Smooth muscle cell (in vitro differentiated cells): ENCODE measurements around the gene MNT. TPM values are rescaled to one million over a fixed set of nuclear protein-coding genes. Genes with fewer than 3 reads are reported as not detected.

Experiments used
- DNase-seq: peaks from one replicate; lab custom pipeline; 2025; ENCODE audit not compliant: unreplicated experiment; lab: John Stamatoyannopoulos, UW
- H2AFZ ChIP-seq: fragments of 200-600 bp; sonication (generic); 2 replicates; pipeline ENCODE4 v1.6.0; 2016; ENCODE audit warnings: antibody characterized with exemption, low read depth, mild to moderate bottlenecking
- H3F3A ChIP-seq: fragments of 200-600 bp; sonication (generic); 2 replicates; pipeline ENCODE4 v1.6.0; 2017; ENCODE audit warnings: antibody characterized with exemption, low read depth
- H3K27ac ChIP-seq: fragments of 200-600 bp; sonication (generic); 2 replicates; pipeline ENCODE4 v1.5.1; 2016; ENCODE audit warnings: low read depth, mild to moderate bottlenecking
- H3K27me3 ChIP-seq: fragments of 200-600 bp; sonication (generic); 2 replicates; pipeline ENCODE4 v1.6.1; 2016; ENCODE audit warnings: low read depth, mild to moderate bottlenecking
- H3K36me3 ChIP-seq: fragments of 200-600 bp; sonication (generic); 2 replicates; pipeline ENCODE4 v1.5.1; 2016; ENCODE audit warnings: low read depth
- H3K4me1 ChIP-seq: fragments of 200-600 bp; sonication (generic); 2 replicates; pipeline ENCODE4 v1.5.1; 2016; ENCODE audit warnings: low read depth
- H3K4me2 ChIP-seq: fragments of 200-600 bp; sonication (generic); 2 replicates; pipeline ENCODE4 v1.6.0; 2016; ENCODE audit warnings: mild to moderate bottlenecking
- H3K4me3 ChIP-seq: fragments of 200-600 bp; sonication (generic); 2 replicates; pipeline ENCODE4 v1.5.1; 2016; ENCODE audit warnings: mild to moderate bottlenecking
- H3K79me2 ChIP-seq: fragments of 200-600 bp; sonication (generic); 2 replicates; pipeline ENCODE4 v1.6.0; 2016; ENCODE audit warnings: low read depth, mild to moderate bottlenecking
- H3K9ac ChIP-seq: fragments of 200-600 bp; sonication (generic); 2 replicates; pipeline ENCODE4 v1.6.0; 2016; ENCODE audit warnings: low read depth
- H3K9me3 ChIP-seq: fragments of 200-600 bp; sonication (generic); replicated peaks from 2 replicates; pipeline ENCODE4 v1.5.1; 2016; ENCODE audit warnings: low read depth
- H4K20me1 ChIP-seq: fragments of 200-600 bp; sonication (generic); 2 replicates; pipeline ENCODE4 v1.6.0; 2016; ENCODE audit warnings: low read depth
- CTCF ChIP-seq: fragments of 200-600 bp; sonication (generic); IDR thresholded peaks from 2 replicates; pipeline ENCODE4 v1.5.1; 2017; ENCODE audit warnings: borderline replicate concordance, mild to moderate bottlenecking, antibody characterized with exemption; ENCODE audit not compliant: insufficient read depth, poor library complexity, severe bottlenecking
- WGBS: methylation state at CpG from one replicate; pipeline ENCODE4 v1.1.7; 2016; ENCODE audit warnings: low lambda C conversion rate; 5-methylcytosine and 5-hydroxymethylcytosine counted together
- polyA plus RNA-seq: library from polyadenylated mRNA; unstranded; fragments of >200 nt; fragmentation: Nextera tagmentation; extraction: Ambion mirVana; gene quantifications from 2 replicates; pipeline ENCODE4 v1.2.1, GENCODE V29; 2016
- total RNA-seq: library from RNA; depleted of rRNA; stranded (reverse); fragments of >200 nt; gene quantifications from 2 replicates; pipeline ENCODE4 v1.2.3, GENCODE V29; 2014

The MNT gene
- total and polyA plus RNA-seq, 2 experiments from 2014 or later, result 5.7 to 12.8 TPM

GRCh38 chr17:2392252-2393173 lies 8.3 kb downstream of the MNT start:
- 2% methylated on average over 30 of the region's 83 CpGs for WGBS
- Histone ChIP-seq H3K27me3 (no peaks in the 10 kb centered on the region), H4K20me1 (peaks cover 61% of the 10 kb centered on the region), H3K4me2 (peak overlapping the region; percentile 100), H3K79me2 (peaks cover 57% of the 10 kb centered on the region), H3K4me1 (peaks cover 30% of the 10 kb centered on the region), H2AFZ (no peak overlapping the region), H3F3A (peaks cover 40% of the 10 kb centered on the region), H3K36me3 (no peaks in the 10 kb centered on the region), H3K9me3 (no peaks in the 10 kb centered on the region), H3K9ac (peak overlapping the region; percentile 100), H3K4me3 (peak overlapping the region; percentile 84), H3K27ac (peak overlapping the region; percentile 100)
- peak; percentile 93 for DNase-seq
- TF ChIP-seq CTCF, result no peak

GRCh38 chr17:2391597-2392251 lies 9.1 kb downstream of the MNT start:
- TF ChIP-seq CTCF, result no peak
- no peak overlapping the region for H2AFZ ChIP-seq
- H3K36me3 ChIP-seq, result no peaks in the 10 kb centered on the region
- peak overlapping the region; percentile 59 for H3K9ac ChIP-seq
- H3K4me1 ChIP-seq, result peaks cover 23% of the 10 kb centered on the region
- peak overlapping the region; percentile 90 for H3K4me2 ChIP-seq
- no peaks in the 10 kb centered on the region for H3K9me3 ChIP-seq
- H3K27me3 ChIP-seq, result no peaks in the 10 kb centered on the region
- no peak for DNase-seq
- H3K4me3 ChIP-seq, result peak overlapping the region; percentile 62
- H4K20me1 ChIP-seq, result peaks cover 65% of the 10 kb centered on the region
- peaks cover 35% of the 10 kb centered on the region for H3F3A ChIP-seq
- peak overlapping the region; percentile 90 for H3K27ac ChIP-seq
- 88% methylated on average over 18 of the region's 18 CpGs for WGBS
- H3K79me2 ChIP-seq, result peaks cover 54% of the 10 kb centered on the region

- no peak for DNase-seq
- Histone ChIP-seq H3K27ac (no peak overlapping the region), H3K27me3 (no peaks in the 10 kb centered on the region), H3K9me3 (no peaks in the 10 kb centered on the region), H3K36me3 (no peaks in the 10 kb centered on the region), H3K4me3 (no peak overlapping the region), H3K4me2 (no peak overlapping the region), H2AFZ (no peak overlapping the region), H3K4me1 (peaks cover 15% of the 10 kb centered on the region), H3K9ac (no peak overlapping the region), H4K20me1 (peaks cover 58% of the 10 kb centered on the region), H3K79me2 (peaks cover 48% of the 10 kb centered on the region), H3F3A (peaks cover 25% of the 10 kb centered on the region)
- 95% methylated on average over 12 of the region's 12 CpGs for WGBS
- TF ChIP-seq CTCF, result no peak
Observed at GRCh38 chr17:2390199-2390836, 10.5 kb downstream of the MNT start.
